ENCODE measurements around the gene ATP2B3.

The ATP2B3 gene

DNA sequence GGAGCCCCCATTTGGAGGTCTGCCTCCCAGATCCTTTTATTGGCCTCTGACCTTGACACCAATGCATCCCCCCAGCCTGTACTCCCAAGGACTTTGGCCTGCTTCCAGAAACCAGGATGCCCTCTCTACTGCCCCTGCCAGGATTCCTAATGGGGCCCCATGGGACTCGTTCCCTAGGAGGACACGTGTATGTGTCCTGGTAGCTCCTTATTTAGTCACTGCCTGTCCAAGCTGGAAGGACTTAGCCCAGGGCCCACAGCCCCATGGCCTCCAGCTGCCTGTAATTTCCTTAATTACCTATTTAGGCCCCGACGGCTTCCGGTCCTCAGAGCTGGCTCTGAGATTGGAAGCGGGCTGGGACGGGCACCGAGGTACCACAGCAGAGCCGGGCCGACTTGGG, 9.4 kb downstream of the ATP2B3 start:
- peaks cover 3% of the 10 kb centered on the region for H3K9me3 ChIP-seq (ENCODE audit: control insufficient read depth, insufficient read depth, low read length)
- no peak overlapping the region for H3K9ac ChIP-seq (ENCODE audit: low read depth, low read length)
- no peak overlapping the region for H3K4me3 ChIP-seq (ENCODE audit: low read depth, low read length)
- no peaks in the 10 kb centered on the region for H3K4me1 ChIP-seq (ENCODE audit: control insufficient read depth, insufficient read depth, low read length)
- H3K36me3 ChIP-seq (ENCODE audit: control insufficient read depth, insufficient read depth, low read length): no peaks in the 10 kb centered on the region
- H3K27me3 ChIP-seq (ENCODE audit: control insufficient read depth, insufficient read depth, low read length): no peaks in the 10 kb centered on the region

DNA sequence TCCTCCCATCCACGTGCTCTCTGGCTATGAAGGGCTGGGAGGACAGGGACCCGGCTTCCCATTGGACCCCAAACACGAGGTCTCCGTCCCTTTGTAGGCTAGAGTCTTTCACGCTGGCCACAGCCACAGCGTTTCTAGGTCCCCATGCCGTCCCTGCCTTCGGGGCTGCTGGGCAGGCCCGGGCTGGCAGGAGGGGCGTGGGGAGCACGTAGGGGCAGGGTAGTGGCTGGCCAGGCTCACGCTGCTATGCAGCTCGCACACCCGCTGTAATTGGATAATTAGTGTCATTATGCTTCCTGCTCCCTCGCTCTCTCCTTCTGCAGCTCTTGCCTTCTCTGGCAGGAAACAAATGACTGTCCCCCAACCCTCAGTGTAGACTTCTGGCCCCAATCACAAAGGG, 9.8 kb downstream of the ATP2B3 start:
- no peaks in the 10 kb centered on the region for H3K27me3 ChIP-seq (ENCODE audit: control insufficient read depth, insufficient read depth, low read length)
- no peak overlapping the region for H3K4me3 ChIP-seq (ENCODE audit: low read depth, low read length)
- no peaks in the 10 kb centered on the region for H3K4me1 ChIP-seq (ENCODE audit: control insufficient read depth, insufficient read depth, low read length)
- peaks cover 3% of the 10 kb centered on the region for H3K9me3 ChIP-seq (ENCODE audit: control insufficient read depth, insufficient read depth, low read length)
- no peak overlapping the region for H3K9ac ChIP-seq (ENCODE audit: low read depth, low read length)
- H3K36me3 ChIP-seq (ENCODE audit: control insufficient read depth, insufficient read depth, low read length): no peaks in the 10 kb centered on the region

DNA sequence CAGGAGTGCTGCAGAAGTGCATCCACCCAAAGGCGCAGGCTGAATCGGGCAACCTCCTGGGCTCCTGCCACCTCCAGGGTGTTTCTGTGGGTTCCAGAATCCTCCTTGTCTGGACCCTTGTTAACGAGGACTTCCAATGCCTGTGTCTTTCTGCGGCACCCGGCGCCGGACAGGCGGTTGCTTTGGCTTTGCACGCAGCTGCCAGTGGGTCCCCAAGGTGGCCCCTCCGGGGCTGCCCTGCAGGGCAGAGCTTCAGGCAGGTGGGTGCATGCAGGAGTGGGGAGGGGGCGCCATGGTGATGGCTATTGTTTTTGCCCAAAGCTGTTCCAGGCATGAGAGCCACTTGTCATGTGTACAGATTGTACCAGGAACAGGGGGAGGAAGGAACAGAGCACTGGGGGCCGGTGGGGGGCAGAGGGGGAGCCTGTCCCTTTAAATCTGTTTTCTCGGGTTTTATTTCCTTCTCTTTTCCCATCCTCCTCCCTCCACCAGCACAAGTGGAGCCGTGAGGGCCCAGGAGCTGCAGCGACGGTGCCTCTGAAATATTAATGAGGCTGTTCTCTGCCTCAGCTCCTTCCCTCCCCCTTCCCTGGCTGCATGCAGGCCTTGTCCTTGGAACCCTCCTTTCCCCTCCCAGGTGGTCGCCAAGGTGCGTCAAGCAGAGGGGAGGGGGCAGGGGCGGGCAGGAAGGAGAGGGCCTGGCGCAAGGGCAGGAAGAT, 13.1 kb downstream of the ATP2B3 start:
- H3K27me3 ChIP-seq (ENCODE audit: control insufficient read depth, insufficient read depth, low read length): no peaks in the 10 kb centered on the region
- H3K4me1 ChIP-seq (ENCODE audit: control insufficient read depth, insufficient read depth, low read length): no peaks in the 10 kb centered on the region
- no peak overlapping the region for H3K4me3 ChIP-seq (ENCODE audit: low read depth, low read length)
- peaks cover 3% of the 10 kb centered on the region for H3K9me3 ChIP-seq (ENCODE audit: control insufficient read depth, insufficient read depth, low read length)
- H3K9ac ChIP-seq (ENCODE audit: low read depth, low read length): no peak overlapping the region
- no peaks in the 10 kb centered on the region for H3K36me3 ChIP-seq (ENCODE audit: control insufficient read depth, insufficient read depth, low read length)

DNA sequence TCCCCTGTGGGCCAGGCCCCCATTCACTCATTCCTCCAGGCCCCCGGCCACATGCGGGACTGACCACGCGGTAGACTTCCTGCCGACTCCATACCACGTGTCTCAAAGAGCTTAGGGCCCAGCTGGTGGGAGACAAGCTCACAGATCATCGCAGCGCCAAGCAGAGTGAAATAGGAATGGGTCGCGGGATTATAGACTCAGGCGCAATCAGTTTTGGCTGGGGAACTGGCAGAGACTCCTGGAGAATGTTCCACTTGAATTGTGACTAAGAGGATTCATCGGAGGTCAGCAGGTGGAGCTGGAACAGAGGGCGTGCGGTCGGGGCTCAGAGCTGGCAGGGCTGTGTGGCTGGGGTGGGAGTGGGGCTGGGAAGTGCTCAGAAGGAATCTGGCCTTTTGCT, 15.6 kb downstream of the ATP2B3 start:
- Histone ChIP-seq H3K9me3 (ENCODE audit: control insufficient read depth, insufficient read depth, low read length) (peaks cover 3% of the 10 kb centered on the region), H3K4me3 (ENCODE audit: low read depth, low read length) (no peak overlapping the region), H3K36me3 (ENCODE audit: control insufficient read depth, insufficient read depth, low read length) (no peaks in the 10 kb centered on the region), H3K9ac (ENCODE audit: low read depth, low read length) (no peak overlapping the region), H3K4me1 (ENCODE audit: control insufficient read depth, insufficient read depth, low read length) (no peaks in the 10 kb centered on the region), H3K27me3 (ENCODE audit: control insufficient read depth, insufficient read depth, low read length) (no peaks in the 10 kb centered on the region)

DNA sequence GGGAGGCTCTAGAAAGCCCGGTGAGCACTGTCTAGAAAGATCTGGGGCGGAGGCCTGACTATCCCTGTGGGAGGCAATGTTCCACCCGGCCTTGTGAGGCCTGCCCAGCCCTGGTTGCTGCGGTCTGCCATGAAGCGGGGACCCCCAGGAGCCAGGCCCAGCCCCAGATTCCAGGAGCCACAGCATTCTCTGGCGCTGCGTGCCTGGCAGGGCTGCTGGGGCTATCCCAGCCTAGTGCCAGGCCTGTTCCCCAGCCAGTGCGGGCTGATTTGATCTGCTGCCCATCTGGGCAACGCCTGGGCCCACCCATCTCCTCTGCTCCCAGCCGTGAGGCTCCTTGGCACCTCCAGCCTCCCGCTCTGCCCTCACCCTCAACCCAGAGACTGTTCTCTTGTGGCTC, 19.6 kb downstream of the ATP2B3 start:
- H3K4me3 ChIP-seq (ENCODE audit: low read depth, low read length): no peak overlapping the region
- no peaks in the 10 kb centered on the region for H3K4me1 ChIP-seq (ENCODE audit: control insufficient read depth, insufficient read depth, low read length)
- no peaks in the 10 kb centered on the region for H3K27me3 ChIP-seq (ENCODE audit: control insufficient read depth, insufficient read depth, low read length)
- no peaks in the 10 kb centered on the region for H3K36me3 ChIP-seq (ENCODE audit: control insufficient read depth, insufficient read depth, low read length)
- H3K9ac ChIP-seq (ENCODE audit: low read depth, low read length): no peak overlapping the region
- H3K9me3 ChIP-seq (ENCODE audit: control insufficient read depth, insufficient read depth, low read length): peaks cover 2% of the 10 kb centered on the region

DNA sequence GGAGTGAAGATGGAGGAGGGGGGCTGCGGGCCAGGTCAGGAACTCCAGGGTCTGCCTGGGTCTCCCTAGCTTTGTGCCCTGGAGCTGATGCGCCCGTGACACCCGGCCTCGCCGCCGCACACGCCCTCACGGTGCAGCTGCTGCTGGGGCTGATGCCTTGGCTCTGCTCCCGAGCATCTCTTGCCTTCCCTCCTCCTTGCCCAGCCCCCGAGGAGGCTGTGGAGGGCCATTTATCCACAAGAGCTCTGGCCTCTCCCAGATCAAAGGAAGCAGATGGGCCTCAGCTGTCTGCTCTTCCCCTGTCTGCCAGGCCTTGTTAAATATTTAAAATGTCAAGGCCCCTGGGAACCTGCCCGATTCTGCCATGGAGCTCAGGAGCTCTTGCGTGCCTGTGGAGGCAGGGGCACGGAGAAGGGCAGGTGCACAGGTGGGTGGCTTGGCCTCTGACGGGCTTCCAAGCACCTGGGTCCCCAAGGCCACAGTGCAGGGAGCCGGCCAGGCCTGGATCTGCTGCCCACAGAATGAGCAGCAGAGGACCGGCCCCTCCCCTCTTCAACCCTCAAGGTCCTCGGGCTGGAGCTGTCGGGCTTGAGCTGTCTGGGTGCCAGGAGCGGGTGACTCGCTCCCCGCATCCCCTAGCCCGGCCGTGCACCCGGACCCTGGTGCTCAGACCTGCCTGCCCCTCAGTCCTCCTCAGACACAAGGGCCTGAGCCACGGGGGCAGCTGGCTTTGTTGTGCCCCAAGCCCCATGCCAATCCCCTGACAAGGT, 20.3 kb downstream of the ATP2B3 start:
- Histone ChIP-seq H3K36me3 (ENCODE audit: control insufficient read depth, insufficient read depth, low read length) (no peaks in the 10 kb centered on the region), H3K4me1 (ENCODE audit: control insufficient read depth, insufficient read depth, low read length) (no peaks in the 10 kb centered on the region), H3K4me3 (ENCODE audit: low read depth, low read length) (no peak overlapping the region), H3K9ac (ENCODE audit: low read depth, low read length) (no peak overlapping the region), H3K9me3 (ENCODE audit: control insufficient read depth, insufficient read depth, low read length) (peaks cover 2% of the 10 kb centered on the region), H3K27me3 (ENCODE audit: control insufficient read depth, insufficient read depth, low read length) (no peaks in the 10 kb centered on the region)

DNA sequence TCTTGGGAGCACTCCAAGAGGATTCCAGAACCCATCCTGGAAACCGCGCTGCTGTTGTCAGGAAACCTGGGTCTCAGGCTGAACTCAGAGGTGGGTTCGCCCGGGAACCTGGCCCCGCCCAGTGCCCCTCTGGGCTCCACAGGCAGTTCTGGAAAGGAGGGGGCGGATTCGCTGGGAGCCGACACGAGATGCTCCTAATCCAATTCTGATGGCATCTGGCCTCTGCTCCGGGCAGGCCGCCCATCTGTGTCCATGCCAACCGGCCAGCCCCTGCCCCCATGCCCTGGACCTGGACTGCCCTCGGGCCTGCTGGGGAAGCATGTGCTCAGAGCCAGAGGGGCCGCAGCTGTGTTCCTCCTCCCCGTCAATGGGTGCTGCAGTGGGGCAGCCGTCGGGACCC, 21.0 kb downstream of the ATP2B3 start:
- peaks cover 2% of the 10 kb centered on the region for H3K9me3 ChIP-seq (ENCODE audit: control insufficient read depth, insufficient read depth, low read length)
- no peaks in the 10 kb centered on the region for H3K36me3 ChIP-seq (ENCODE audit: control insufficient read depth, insufficient read depth, low read length)
- H3K4me1 ChIP-seq (ENCODE audit: control insufficient read depth, insufficient read depth, low read length): no peaks in the 10 kb centered on the region
- H3K27me3 ChIP-seq (ENCODE audit: control insufficient read depth, insufficient read depth, low read length): no peaks in the 10 kb centered on the region
- H3K9ac ChIP-seq (ENCODE audit: low read depth, low read length): no peak overlapping the region
- H3K4me3 ChIP-seq (ENCODE audit: low read depth, low read length): no peak overlapping the region

DNA sequence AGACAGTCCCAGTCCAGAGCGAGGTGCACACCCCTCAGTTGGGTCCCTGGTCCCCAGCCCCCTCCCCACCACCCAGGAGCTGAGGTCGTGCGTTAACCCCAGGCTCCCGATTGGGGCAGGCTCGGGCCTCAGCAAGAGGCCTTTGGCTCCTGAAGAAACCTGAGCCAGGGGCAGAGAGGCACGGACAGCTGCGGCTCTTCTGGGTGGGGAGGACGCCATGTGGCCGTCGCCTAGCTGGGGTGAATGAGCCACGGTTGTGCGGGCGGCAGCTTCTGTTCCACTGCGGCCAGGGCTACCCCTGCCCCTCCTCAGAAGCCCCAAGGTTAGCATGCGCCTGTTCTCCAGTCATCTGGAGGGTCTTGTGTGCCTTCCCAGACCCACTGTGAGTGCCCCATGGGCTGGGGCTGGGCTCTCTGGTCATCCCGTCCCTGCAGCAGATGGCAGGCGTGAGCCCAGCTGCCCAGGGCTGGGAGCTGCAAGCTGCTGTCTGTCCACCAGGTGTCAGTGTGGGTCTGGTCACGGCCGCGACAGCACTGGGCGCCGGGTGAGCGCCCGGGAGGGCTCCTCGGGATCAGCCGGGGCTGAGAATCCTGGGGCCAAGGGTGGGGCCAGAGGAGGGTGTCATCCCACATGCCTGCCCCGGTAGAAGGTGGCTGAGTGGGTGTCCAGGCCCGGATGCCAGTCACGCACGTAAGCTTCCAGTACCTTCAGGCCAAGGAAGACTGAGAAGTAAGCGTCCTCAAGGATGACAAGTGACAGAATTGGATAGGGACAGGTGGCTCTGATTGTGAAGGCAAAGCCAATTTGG, 21.9 kb downstream of the ATP2B3 start:
- no peaks in the 10 kb centered on the region for H3K27me3 ChIP-seq (ENCODE audit: control insufficient read depth, insufficient read depth, low read length)
- H3K9ac ChIP-seq (ENCODE audit: low read depth, low read length): no peak overlapping the region
- peaks cover 2% of the 10 kb centered on the region for H3K9me3 ChIP-seq (ENCODE audit: control insufficient read depth, insufficient read depth, low read length)
- H3K36me3 ChIP-seq (ENCODE audit: control insufficient read depth, insufficient read depth, low read length): no peaks in the 10 kb centered on the region
- no peak overlapping the region for H3K4me3 ChIP-seq (ENCODE audit: low read depth, low read length)
- H3K4me1 ChIP-seq (ENCODE audit: control insufficient read depth, insufficient read depth, low read length): no peaks in the 10 kb centered on the region

DNA sequence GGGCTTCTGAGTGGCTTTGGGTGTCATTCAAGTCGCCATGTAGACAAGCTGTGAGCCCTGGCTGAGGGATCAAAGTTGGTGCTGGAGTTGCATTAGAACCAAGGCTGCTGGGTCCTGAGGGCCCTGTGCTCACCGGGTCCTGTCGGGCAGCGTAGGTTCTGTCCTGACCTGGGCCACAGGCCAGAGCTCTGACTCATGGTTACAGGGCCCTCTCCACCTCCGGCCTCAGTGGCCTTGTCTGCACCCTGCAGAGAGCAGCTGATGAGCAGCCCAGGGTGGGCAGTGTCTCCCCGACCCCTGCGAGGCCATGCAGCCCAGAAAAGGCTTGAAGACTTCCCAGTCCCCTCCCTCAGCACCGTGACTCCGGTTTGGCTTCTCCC, 22.5 kb downstream of the ATP2B3 start:
- no peaks in the 10 kb centered on the region for H3K36me3 ChIP-seq (ENCODE audit: control insufficient read depth, insufficient read depth, low read length)
- no peak overlapping the region for H3K4me3 ChIP-seq (ENCODE audit: low read depth, low read length)
- no peak overlapping the region for H3K9ac ChIP-seq (ENCODE audit: low read depth, low read length)
- H3K27me3 ChIP-seq (ENCODE audit: control insufficient read depth, insufficient read depth, low read length): no peaks in the 10 kb centered on the region
- H3K4me1 ChIP-seq (ENCODE audit: control insufficient read depth, insufficient read depth, low read length): no peaks in the 10 kb centered on the region
- peaks cover 2% of the 10 kb centered on the region for H3K9me3 ChIP-seq (ENCODE audit: control insufficient read depth, insufficient read depth, low read length)

DNA sequence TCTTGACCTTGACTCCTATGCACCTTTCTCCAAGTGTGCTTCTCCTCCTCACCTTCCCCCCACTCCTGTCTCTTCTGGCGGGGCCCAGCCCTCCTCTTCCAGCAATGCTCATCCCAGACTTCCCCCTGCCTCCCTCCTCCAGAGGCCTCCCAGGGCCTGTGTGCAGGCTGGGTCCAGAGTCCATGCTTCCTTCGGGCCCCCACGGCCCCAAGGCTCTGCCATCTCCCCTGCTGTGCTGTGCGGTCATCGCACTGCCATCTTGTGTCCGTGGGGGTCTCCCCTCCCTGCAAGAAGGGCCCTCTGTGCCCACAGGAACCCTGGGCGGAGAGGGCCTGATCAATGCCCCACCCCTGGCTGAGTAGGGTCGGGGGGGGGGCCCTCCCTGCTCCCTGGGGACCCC, 27.3 kb downstream of the ATP2B3 start:
- H3K36me3 ChIP-seq (ENCODE audit: control insufficient read depth, insufficient read depth, low read length): no peaks in the 10 kb centered on the region
- H3K27me3 ChIP-seq (ENCODE audit: control insufficient read depth, insufficient read depth, low read length): no peaks in the 10 kb centered on the region
- H3K9ac ChIP-seq (ENCODE audit: low read depth, low read length): no peak overlapping the region
- H3K4me3 ChIP-seq (ENCODE audit: low read depth, low read length): no peak overlapping the region
- H3K4me1 ChIP-seq (ENCODE audit: control insufficient read depth, insufficient read depth, low read length): no peaks in the 10 kb centered on the region
- no peaks in the 10 kb centered on the region for H3K9me3 ChIP-seq (ENCODE audit: control insufficient read depth, insufficient read depth, low read length)

DNA sequence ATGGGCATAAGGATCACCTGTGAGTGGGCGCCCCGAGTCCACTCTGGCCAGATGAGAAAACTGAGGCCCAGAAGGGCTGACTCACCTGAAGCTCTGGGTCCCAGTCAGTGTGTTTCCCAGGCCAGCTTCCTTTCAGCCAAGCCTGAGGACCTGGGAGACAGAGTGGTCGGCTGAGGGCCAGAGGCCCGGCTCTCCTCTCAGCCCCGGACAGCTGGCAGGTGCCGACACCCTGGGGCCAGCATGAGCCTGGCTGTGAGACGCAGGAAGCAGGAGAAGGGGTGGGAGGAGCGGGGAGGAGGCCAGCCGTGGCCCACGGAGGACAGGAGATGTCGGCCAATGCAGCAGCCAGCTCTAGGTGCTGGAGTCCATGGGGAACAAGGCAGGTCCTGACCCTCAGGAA, 28.9 kb downstream of the ATP2B3 start:
- no peak overlapping the region for H3K9ac ChIP-seq (ENCODE audit: low read depth, low read length)
- H3K4me3 ChIP-seq (ENCODE audit: low read depth, low read length): no peak overlapping the region
- no peaks in the 10 kb centered on the region for H3K36me3 ChIP-seq (ENCODE audit: control insufficient read depth, insufficient read depth, low read length)
- no peaks in the 10 kb centered on the region for H3K9me3 ChIP-seq (ENCODE audit: control insufficient read depth, insufficient read depth, low read length)
- H3K4me1 ChIP-seq (ENCODE audit: control insufficient read depth, insufficient read depth, low read length): no peaks in the 10 kb centered on the region
- H3K27me3 ChIP-seq (ENCODE audit: control insufficient read depth, insufficient read depth, low read length): no peaks in the 10 kb centered on the region

All from iPS-15b (cell line).